ENCODE measurements around the gene KLK15. TPM values are rescaled to one million over a fixed set of nuclear protein-coding genes. Genes with fewer than 3 reads are reported as not detected.

Gene KLK15
- total RNA-seq, 4 donors from 2014 or later: not detected

GRCh38 chr19:50831026-50831396 is 2.4 kb downstream of the KLK15 start:
- ATAC-seq (ENCODE audit: low FRiP score) (no peak), DNase-seq (ENCODE audit: low spot score) (no peak)
- TF ChIP-seq, protein P1, sequence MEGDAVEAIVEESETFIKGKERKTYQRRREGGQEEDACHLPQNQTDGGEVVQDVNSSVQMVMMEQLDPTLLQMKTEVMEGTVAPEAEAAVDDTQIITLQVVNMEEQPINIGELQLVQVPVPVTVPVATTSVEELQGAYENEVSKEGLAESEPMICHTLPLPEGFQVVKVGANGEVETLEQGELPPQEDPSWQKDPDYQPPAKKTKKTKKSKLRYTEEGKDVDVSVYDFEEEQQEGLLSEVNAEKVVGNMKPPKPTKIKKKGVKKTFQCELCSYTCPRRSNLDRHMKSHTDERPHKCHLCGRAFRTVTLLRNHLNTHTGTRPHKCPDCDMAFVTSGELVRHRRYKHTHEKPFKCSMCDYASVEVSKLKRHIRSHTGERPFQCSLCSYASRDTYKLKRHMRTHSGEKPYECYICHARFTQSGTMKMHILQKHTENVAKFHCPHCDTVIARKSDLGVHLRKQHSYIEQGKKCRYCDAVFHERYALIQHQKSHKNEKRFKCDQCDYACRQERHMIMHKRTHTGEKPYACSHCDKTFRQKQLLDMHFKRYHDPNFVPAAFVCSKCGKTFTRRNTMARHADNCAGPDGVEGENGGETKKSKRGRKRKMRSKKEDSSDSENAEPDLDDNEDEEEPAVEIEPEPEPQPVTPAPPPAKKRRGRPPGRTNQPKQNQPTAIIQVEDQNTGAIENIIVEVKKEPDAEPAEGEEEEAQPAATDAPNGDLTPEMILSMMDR (IDR thresholded peaks at IDR 0.05): no peak

DNA sequence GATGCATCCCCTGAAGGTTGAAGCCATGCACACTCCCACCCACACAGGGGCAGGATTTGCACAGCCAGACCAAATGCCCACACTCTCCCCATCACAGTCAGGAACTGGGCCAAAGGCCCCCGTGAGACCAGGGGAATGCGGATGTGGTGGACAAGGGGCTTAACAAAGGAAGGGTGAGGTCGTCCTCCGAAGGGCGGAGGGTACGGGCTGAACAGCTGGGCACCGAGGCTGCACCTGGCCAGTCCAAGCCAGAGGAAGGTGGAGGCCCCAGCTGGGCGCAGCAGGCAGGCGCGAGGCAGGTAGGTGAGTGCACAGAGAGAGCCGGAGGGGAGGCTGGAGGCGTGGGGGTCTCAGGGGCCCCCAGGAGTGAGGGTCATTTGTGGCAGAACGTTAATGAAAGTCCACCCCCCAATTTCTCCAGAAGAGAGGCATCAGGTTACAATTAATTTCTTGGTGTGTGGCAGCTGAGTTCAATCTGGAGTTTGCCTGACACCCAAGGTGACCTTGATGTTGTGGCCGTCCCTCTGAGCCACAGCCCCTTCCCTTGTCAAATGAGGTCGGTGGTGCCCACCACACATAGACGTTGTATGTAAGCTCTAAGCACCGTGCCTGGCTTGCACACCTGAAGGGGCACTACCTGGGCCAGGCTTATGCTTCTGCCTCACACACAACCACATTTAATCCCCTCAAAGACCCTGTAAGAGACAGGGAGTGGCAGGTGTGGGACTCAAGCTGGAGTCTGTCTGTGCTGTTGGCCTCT is 2.9 kb downstream of the KLK15 start:
- TF ChIP-seq, protein P1 (IDR thresholded peaks at IDR 0.05): no peak
- ATAC-seq (ENCODE audit: low FRiP score) (no peak), DNase-seq (ENCODE audit: low spot score) (no peak)

DNA sequence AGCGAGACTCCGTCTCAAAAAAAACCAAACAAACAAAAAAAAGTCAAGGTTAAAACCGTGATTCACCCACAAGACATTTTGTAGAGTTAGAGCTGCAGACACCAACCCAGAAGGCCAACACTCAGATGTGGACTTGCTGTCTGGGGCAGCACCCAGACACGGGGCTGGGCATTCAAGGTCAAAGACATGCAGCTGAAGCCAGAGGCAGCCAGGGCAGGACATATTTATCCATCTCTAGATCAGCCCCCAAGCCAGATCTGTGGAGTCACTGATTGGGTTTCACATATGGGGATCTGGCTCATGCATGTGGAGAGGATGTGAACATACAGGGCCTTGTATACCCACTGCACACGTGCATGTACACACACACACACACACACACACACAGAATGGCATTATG is 3.6 kb downstream of the KLK15 start:
- no peak for DNase-seq (ENCODE audit: low spot score)
- no peak for ATAC-seq (ENCODE audit: low FRiP score)
- TF ChIP-seq, protein P1 (IDR thresholded peaks at IDR 0.05): no peak

DNA sequence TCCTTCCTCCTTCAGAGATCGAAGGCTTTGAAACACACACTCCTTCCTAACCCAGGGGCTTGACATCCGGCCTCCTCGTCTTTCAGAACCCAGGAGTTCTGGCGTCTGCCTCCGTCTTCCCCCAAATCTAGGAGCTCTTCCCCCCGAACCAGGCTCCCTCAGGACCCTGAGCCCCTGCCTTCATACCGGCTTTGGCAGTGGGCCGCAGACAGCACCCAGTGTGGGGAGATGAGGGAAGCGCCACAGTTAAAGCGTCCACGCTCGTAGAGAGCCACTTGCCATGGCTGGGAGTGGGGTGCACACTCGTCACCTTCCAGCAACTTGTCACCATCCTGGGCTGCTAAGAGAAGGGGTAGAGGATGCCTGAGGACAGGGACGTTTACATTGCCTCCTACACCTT is 5.9 kb downstream of the KLK15 start:
- DNase-seq (ENCODE audit: low spot score): no peak
- ATAC-seq (ENCODE audit: low FRiP score): no peak

GRCh38 chr19:50826492-50827240 is 6.7 kb downstream of the KLK15 start:
- ATAC-seq (ENCODE audit: low FRiP score) (no peak), DNase-seq (ENCODE audit: low spot score) (no peak)
- TF ChIP-seq, protein P1 (IDR thresholded peaks at IDR 0.05): no peak

More for the DNA sequence above, 5.9 kb downstream of the KLK15 start:
- TF ChIP-seq, protein P1 (IDR thresholded peaks at IDR 0.05): no peak

- DNase-seq (ENCODE audit: low spot score) (no peak), ATAC-seq (ENCODE audit: low FRiP score) (peak; percentile 16)
- TF ChIP-seq, protein P1 (IDR thresholded peaks at IDR 0.05): no peak
Observed at GRCh38 chr19:50823389-50824042, 9.9 kb downstream of the KLK15 start, which contains the start of gene KLK1. KLK1 (minus strand) TSS chr19:50823787; CDS start chr19:50823748, 39 bp downstream.

All from omental fat pad (tissue), 4 donors.